ENCODE data around the gene GJD4. TPM values are rescaled to one million over a fixed set of nuclear protein-coding genes. Genes with fewer than 3 reads are reported as not detected.

Gene GJD4
- total RNA-seq, 4 donors from 2014 or later: not detected

- Histone ChIP-seq H3K27me3 (peaks cover 0 to 65% (median 0%) of the 10 kb centered on the region in 4 donors), H3K4me3 (peak overlapping the region; percentile 65 to 85 (median 70)), H3K4me1 (peaks cover 13 to 47% (median 26%) of the 10 kb centered on the region in 3 donors), H3K9me3 (no peaks in the 10 kb centered on the region), H3K36me3 (no peaks in the 10 kb centered on the region), H3K27ac (peak overlapping the region; percentile 63 to 84 (median 77))
- WGBS, 2 donors: 0% methylated on average over 19 of the region's 72 CpGs; no CpG with 5 or more reads in 1 of the 2 donors
- intact Hi-C loops (cut with DNase I): no loop called here
- TF ChIP-seq CTCF (IDR thresholded peaks at IDR 0.05): no peak
- no peak for DNase-seq
Measured at GRCh38 chr10:35640951-35641675, 36.0 kb downstream of the GJD4 start.

- no CpG with 5 or more reads among the region's 54 CpGs for WGBS, 2 donors
- TF ChIP-seq POLR2A (IDR thresholded peaks at IDR 0.05) (no peak), CTCF (IDR thresholded peaks at IDR 0.05) (no peak)
- H3K27ac ChIP-seq: peak overlapping the region; percentile 63 to 84 (median 77)
- H3K9me3 ChIP-seq: no peaks in the 10 kb centered on the region
- H3K4me1 ChIP-seq: peaks cover 13 to 47% (median 26%) of the 10 kb centered on the region in 3 donors
- peaks cover 0 to 63% (median 0%) of the 10 kb centered on the region in 4 donors for H3K27me3 ChIP-seq
- H3K36me3 ChIP-seq: no peaks in the 10 kb centered on the region
- intact Hi-C loops (cut with DNase I): no loop called here
- DNase-seq: no peak
- peak overlapping the region; percentile 65 to 85 (median 70) for H3K4me3 ChIP-seq
Measured at GRCh38 chr10:35641676-35642034, 36.5 kb downstream of the GJD4 start.

- peaks cover 0 to 57% (median 0%) of the 10 kb centered on the region in 4 donors for H3K27me3 ChIP-seq
- H3K4me3 ChIP-seq: peak within 1 kb of the TSS; percentile 65 to 85 (median 70)
- DNase-seq: peak; percentile 47
- TF ChIP-seq POLR2A (IDR thresholded peaks at IDR 0.05) (peak in 3 of 4 donors; percentile 72 to 83 (median 78)), CTCF (IDR thresholded peaks at IDR 0.05) (no peak)
- peaks cover 13 to 47% (median 26%) of the 10 kb centered on the region in 3 donors for H3K4me1 ChIP-seq
- intact Hi-C loops (cut with DNase I): no loop called here
- no peaks in the 10 kb centered on the region for H3K36me3 ChIP-seq
- WGBS, 2 donors: 0% methylated on average over 1 of the region's 80 CpGs; no CpG with 5 or more reads in 1 of the 2 donors
- H3K27ac ChIP-seq: peak within 1 kb of the TSS; percentile 63 to 84 (median 77)
- H3K9me3 ChIP-seq: no peaks in the 10 kb centered on the region
Measured at GRCh38 chr10:35642035-35642792, 37.1 kb downstream of the GJD4 start, which contains the start of gene FZD8. FZD8 (minus strand) TSS chr10:35642296; CDS start chr10:35641429, 867 bp downstream.

- 0% methylated on average over 4 to 8 of the region's 17 CpGs for WGBS, 2 donors
- DNase-seq: no peak
- intact Hi-C loops (cut with DNase I): no loop called here
- Histone ChIP-seq H3K36me3 (no peaks in the 10 kb centered on the region), H3K9me3 (no peaks in the 10 kb centered on the region), H3K27me3 (peaks cover 0 to 52% (median 0%) of the 10 kb centered on the region in 4 donors), H3K27ac (peak overlapping the region in 2 of 4 donors; percentile 32 to 74), H3K4me1 (peaks cover 13 to 47% (median 26%) of the 10 kb centered on the region in 3 donors), H3K4me3 (peak overlapping the region; percentile 65 to 85 (median 70))
- no peak for TF ChIP-seq POLR2A (IDR thresholded peaks at IDR 0.05)
- no peak for TF ChIP-seq CTCF (IDR thresholded peaks at IDR 0.05)
Measured at GRCh38 chr10:35642793-35643114, 37.6 kb downstream of the GJD4 start.

Data from esophagus squamous epithelium (tissue), 5 donors.